ENCODE data around the gene APPL1. TPM values are rescaled to one million over a fixed set of nuclear protein-coding genes. Genes with fewer than 3 reads are reported as not detected.

APPL1 gene
- total RNA-seq, 1 donor from 2014 or later, result 30.9 TPM

DNA sequence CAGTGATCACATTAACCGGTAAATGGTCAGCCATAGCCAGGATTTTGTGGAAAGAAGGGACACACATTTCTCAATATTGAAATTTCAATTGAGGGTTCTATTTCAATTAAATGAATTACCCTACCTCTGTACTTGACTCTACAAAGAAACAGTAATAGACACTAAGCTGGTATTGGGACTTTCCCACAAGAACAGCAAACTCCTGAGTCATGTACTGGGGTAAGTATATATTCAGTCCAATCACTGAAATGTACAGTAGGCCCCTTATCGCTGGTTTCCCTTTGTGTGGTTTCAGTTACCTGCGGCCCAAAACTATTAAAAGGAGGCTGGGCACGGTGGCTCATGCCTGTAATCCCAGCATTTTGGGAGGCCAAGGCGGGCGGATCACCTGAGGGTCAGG is 47.3 kb downstream of the APPL1 start:
- Histone ChIP-seq H3K36me3 (ENCODE audit: control insufficient read depth, insufficient read depth, low read length) (no peaks in the 10 kb centered on the region), H3K4me3 (ENCODE audit: low read depth, low read length) (no peak overlapping the region), H3K27me3 (ENCODE audit: control insufficient read depth, insufficient read depth, low read length) (no peaks in the 10 kb centered on the region)
- DNase-seq (ENCODE audit: low read depth), result no peak
- TF ChIP-seq, protein P1, sequence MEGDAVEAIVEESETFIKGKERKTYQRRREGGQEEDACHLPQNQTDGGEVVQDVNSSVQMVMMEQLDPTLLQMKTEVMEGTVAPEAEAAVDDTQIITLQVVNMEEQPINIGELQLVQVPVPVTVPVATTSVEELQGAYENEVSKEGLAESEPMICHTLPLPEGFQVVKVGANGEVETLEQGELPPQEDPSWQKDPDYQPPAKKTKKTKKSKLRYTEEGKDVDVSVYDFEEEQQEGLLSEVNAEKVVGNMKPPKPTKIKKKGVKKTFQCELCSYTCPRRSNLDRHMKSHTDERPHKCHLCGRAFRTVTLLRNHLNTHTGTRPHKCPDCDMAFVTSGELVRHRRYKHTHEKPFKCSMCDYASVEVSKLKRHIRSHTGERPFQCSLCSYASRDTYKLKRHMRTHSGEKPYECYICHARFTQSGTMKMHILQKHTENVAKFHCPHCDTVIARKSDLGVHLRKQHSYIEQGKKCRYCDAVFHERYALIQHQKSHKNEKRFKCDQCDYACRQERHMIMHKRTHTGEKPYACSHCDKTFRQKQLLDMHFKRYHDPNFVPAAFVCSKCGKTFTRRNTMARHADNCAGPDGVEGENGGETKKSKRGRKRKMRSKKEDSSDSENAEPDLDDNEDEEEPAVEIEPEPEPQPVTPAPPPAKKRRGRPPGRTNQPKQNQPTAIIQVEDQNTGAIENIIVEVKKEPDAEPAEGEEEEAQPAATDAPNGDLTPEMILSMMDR (IDR thresholded peaks at IDR 0.05; ENCODE audit: insufficient read depth, low read length, poor library complexity, severe bottlenecking), result no peak

DNA sequence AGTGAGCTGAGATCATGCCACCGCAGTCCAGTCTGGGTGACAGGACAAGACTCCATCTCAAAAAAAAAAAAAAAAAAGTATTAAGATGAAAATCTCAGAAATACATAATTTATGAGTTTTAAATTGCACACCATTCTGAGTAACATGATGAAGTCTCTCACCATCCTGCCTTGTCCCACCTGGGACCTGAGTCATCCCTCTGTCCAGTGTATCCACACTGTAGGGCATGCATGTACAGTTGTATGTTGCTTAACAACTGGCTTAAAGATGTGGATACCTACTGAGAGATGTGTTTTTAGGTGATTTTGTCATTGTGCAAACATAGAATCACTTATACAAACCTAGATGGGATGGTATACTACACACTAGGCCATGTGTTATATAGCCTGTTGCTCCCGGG is 47.9 kb downstream of the APPL1 start:
- no peak for DNase-seq (ENCODE audit: low read depth)
- H3K27me3 ChIP-seq (ENCODE audit: control insufficient read depth, insufficient read depth, low read length), result no peaks in the 10 kb centered on the region
- TF ChIP-seq, protein P1 (IDR thresholded peaks at IDR 0.05; ENCODE audit: insufficient read depth, low read length, poor library complexity, severe bottlenecking), result no peak
- no peaks in the 10 kb centered on the region for H3K36me3 ChIP-seq (ENCODE audit: control insufficient read depth, insufficient read depth, low read length)
- H3K4me3 ChIP-seq (ENCODE audit: low read depth, low read length), result no peak overlapping the region

DNA sequence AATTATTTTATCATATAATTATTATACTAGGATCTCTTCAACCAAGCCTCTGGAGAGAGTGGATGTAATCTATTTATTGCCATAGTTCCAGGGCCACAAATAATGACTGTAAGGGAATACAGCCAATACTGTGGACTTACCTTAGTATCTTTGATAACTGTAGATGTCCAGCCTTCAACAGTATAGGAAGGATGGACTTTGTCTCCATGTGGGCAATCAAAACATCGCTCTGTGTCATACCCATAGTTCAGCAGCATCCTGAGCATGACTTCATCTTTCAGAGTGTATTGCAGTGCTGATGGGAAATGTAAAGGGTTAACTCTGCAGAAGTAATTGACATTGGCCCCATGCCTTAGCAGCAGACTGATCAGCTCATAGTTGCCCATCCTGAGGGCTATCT is 50.7 kb downstream of the APPL1 start:
- Histone ChIP-seq H3K27me3 (ENCODE audit: control insufficient read depth, insufficient read depth, low read length) (no peaks in the 10 kb centered on the region), H3K36me3 (ENCODE audit: control insufficient read depth, insufficient read depth, low read length) (no peaks in the 10 kb centered on the region), H3K4me3 (ENCODE audit: low read depth, low read length) (no peak overlapping the region)
- TF ChIP-seq, protein P1 (IDR thresholded peaks at IDR 0.05; ENCODE audit: insufficient read depth, low read length, poor library complexity, severe bottlenecking), result no peak
- DNase-seq (ENCODE audit: low read depth), result no peak

DNA sequence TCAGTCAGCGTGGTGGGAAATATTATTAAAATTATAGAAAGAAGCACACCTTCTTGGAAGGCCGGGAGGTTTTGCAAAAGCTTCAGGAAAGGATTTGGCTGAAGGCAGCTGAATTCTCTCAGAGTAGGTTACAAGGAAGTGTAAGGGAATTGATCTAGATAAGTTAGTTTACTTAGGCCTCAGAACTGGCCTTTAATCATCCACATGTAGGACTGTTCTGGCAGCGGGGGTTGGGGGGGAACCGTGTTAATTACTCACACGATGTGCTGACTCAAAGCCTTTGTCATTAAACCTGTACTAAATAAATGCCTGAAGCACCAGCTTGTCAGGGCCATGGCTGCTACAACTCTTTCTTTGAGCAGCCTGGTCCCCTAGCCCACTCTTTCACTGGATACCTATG is 52.2 kb downstream of the APPL1 start:
- no peak overlapping the region for H3K4me3 ChIP-seq (ENCODE audit: low read depth, low read length)
- H3K36me3 ChIP-seq (ENCODE audit: control insufficient read depth, insufficient read depth, low read length), result no peaks in the 10 kb centered on the region
- TF ChIP-seq, protein P1 (IDR thresholded peaks at IDR 0.05; ENCODE audit: insufficient read depth, low read length, poor library complexity, severe bottlenecking), result no peak
- DNase-seq (ENCODE audit: low read depth), result no peak
- H3K27me3 ChIP-seq (ENCODE audit: control insufficient read depth, insufficient read depth, low read length), result no peaks in the 10 kb centered on the region

DNA sequence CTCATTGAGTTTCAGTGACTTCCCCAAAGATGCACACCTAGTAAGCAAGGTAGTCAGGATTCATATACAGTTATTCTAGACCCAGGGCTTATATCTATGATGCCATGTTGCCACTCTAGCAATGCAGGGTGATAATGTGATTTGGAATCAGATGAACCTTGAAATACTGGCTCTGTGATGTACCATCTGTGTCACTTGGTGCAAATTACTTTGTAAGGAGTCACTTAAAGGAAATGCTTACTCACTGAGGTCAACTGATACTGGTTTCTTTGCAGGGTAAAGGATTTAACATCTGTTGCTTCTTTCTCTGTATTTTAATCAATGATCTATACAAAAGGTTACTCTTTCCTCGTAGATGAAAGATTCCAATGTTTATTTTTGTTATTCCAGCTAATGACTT is 54.2 kb downstream of the APPL1 start:
- Histone ChIP-seq H3K36me3 (ENCODE audit: control insufficient read depth, insufficient read depth, low read length) (no peaks in the 10 kb centered on the region), H3K4me3 (ENCODE audit: low read depth, low read length) (no peak overlapping the region), H3K27me3 (ENCODE audit: control insufficient read depth, insufficient read depth, low read length) (no peaks in the 10 kb centered on the region)
- no peak for DNase-seq (ENCODE audit: low read depth)
- TF ChIP-seq, protein P1 (IDR thresholded peaks at IDR 0.05; ENCODE audit: insufficient read depth, low read length, poor library complexity, severe bottlenecking), result no peak

DNA sequence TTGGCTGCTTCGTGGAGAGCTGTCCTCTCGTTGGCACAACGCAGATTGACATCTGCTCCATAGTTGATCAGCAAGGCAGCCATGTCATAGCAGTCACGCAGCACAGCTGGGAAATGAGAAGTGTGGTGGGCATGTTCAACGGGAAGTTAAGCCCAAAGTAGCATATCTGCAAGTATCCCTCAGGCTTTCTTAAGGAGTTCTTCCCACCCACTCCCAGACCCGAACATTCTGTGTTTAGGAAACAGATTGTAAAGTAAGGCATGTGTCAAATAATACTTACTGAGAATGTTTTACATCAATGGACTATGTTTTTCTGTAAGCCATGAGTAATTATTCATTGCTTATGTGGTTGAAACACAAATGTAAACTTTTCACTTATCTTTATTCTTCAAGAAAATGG is 55.8 kb downstream of the APPL1 start:
- no peak overlapping the region for H3K4me3 ChIP-seq (ENCODE audit: low read depth, low read length)
- no peak for DNase-seq (ENCODE audit: low read depth)
- TF ChIP-seq, protein P1 (IDR thresholded peaks at IDR 0.05; ENCODE audit: insufficient read depth, low read length, poor library complexity, severe bottlenecking), result no peak
- H3K27me3 ChIP-seq (ENCODE audit: control insufficient read depth, insufficient read depth, low read length), result no peaks in the 10 kb centered on the region
- H3K36me3 ChIP-seq (ENCODE audit: control insufficient read depth, insufficient read depth, low read length), result no peaks in the 10 kb centered on the region

All from kidney epithelial cell (primary cell).